H9 (cell line): Measurements from ENCODE around the gene EPC1. TPM values are rescaled to one million over a fixed set of nuclear protein-coding genes. Genes with fewer than 3 reads are reported as not detected.
"Not testable (repeated sequence)": the region's sequence is repeated elsewhere in the genome, so short reads cannot be mapped to it uniquely, and the experiment has no call there.

Experiments
- DNase-seq: peaks from one replicate; pipeline ENCODE4 v3.0.0-alpha.2; 2017
- H2AFZ ChIP-seq: one replicate; pipeline ENCODE4 v1.6.1; 2013; ENCODE audit warnings: mild to moderate bottlenecking, low read length, control low read depth, moderate library complexity
- H2AK5ac ChIP-seq: 2 replicates; pipeline ENCODE4 v1.6.1; 2013; ENCODE audit warnings: low read length, control low read depth, mixed read lengths; ENCODE audit not compliant: insufficient read length
- H2BK120ac ChIP-seq: one replicate; pipeline ENCODE4 v1.6.1; 2013; ENCODE audit warnings: low read depth, mild to moderate bottlenecking, low read length, control low read depth, inconsistent platforms; ENCODE audit not compliant: poor library complexity, severe bottlenecking
- H2BK12ac ChIP-seq: 2 replicates; pipeline ENCODE4 v1.6.1; 2013; ENCODE audit warnings: low read length, control low read depth, mixed read lengths, low read depth; ENCODE audit not compliant: insufficient read length
- H2BK15ac ChIP-seq: 2 replicates; pipeline ENCODE4 v1.6.1; 2013; ENCODE audit warnings: low read depth, low read length, control low read depth
- H2BK20ac ChIP-seq: one replicate; pipeline ENCODE4 v1.6.1; 2013; ENCODE audit warnings: low read depth, mild to moderate bottlenecking, low read length, control low read depth, inconsistent platforms; ENCODE audit not compliant: poor library complexity, severe bottlenecking
- H2BK5ac ChIP-seq: 2 replicates; pipeline ENCODE4 v1.6.1; 2013; ENCODE audit warnings: low read length, control low read depth, mixed read lengths; ENCODE audit not compliant: insufficient read length
- H3K14ac ChIP-seq: 2 replicates; pipeline ENCODE4 v1.6.1; 2013; ENCODE audit warnings: low read length, control low read depth; ENCODE audit not compliant: insufficient read depth
- H3K18ac ChIP-seq: 2 replicates; pipeline ENCODE4 v1.6.1; 2013; ENCODE audit warnings: low read depth, mild to moderate bottlenecking, mixed read lengths, low read length, control low read depth; ENCODE audit not compliant: insufficient read length
- H3K23ac ChIP-seq: 2 replicates; pipeline ENCODE4 v1.6.1; 2013; ENCODE audit warnings: low read length, control low read depth, mixed read lengths, low read depth; ENCODE audit not compliant: insufficient read length
- H3K23me2 ChIP-seq: 2 replicates; pipeline ENCODE4 v1.6.1; 2013; ENCODE audit warnings: low read depth, mild to moderate bottlenecking, mixed read lengths, low read length, control low read depth; ENCODE audit not compliant: insufficient read length, poor library complexity, severe bottlenecking
- H3K27ac ChIP-seq: 2 replicates; pipeline ENCODE4 v1.5.1; 2013; ENCODE audit warnings: low read length, control low read depth, mixed read lengths, low read depth; ENCODE audit not compliant: insufficient read length
- H3K27me3 ChIP-seq: 2 replicates; pipeline ENCODE4 v1.6.1; 2013; ENCODE audit warnings: low read length, control low read depth, inconsistent platforms; ENCODE audit not compliant: insufficient read depth
- H3K4ac ChIP-seq: 2 replicates; pipeline ENCODE4 v1.6.1; 2013; ENCODE audit warnings: low read depth, mild to moderate bottlenecking, control low read depth, inconsistent platforms, low read length, moderate library complexity
- H3K4me1 ChIP-seq: 2 replicates; pipeline ENCODE4 v1.6.1; 2013; ENCODE audit warnings: low read length, control low read depth, inconsistent platforms; ENCODE audit not compliant: insufficient read depth
- H3K4me2 ChIP-seq: 2 replicates; pipeline ENCODE4 v1.6.1; 2013; ENCODE audit warnings: low read length, control low read depth, mixed read lengths; ENCODE audit not compliant: insufficient read length, insufficient read depth
- H3K56ac ChIP-seq: 2 replicates; pipeline ENCODE4 v1.6.1; 2013; ENCODE audit warnings: low read depth, mild to moderate bottlenecking, mixed read lengths, low read length, control low read depth; ENCODE audit not compliant: insufficient read length
- H3K79me1 ChIP-seq: 2 replicates; pipeline ENCODE4 v1.6.1; 2013; ENCODE audit warnings: low read depth, mild to moderate bottlenecking, moderate library complexity, low read length, control low read depth, inconsistent platforms; ENCODE audit not compliant: insufficient read depth, poor library complexity, severe bottlenecking
- H3K79me2 ChIP-seq: 2 replicates; pipeline ENCODE4 v1.6.1; 2013; ENCODE audit warnings: low read length, control low read depth, inconsistent platforms; ENCODE audit not compliant: insufficient read depth
- H3K9ac ChIP-seq: 2 replicates; pipeline ENCODE4 v1.6.1; 2013; ENCODE audit warnings: low read length, control low read depth, mixed read lengths; ENCODE audit not compliant: insufficient read length; ENCODE audit errors: extremely low read depth
- H3K9me3 ChIP-seq: one replicate; pipeline ENCODE4 v1.6.1; 2013; ENCODE audit warnings: low read depth, low read length, inconsistent platforms; ENCODE audit not compliant: control insufficient read depth
- H3T11ph ChIP-seq: one replicate; pipeline ENCODE4 v1.6.1; 2013; ENCODE audit warnings: mild to moderate bottlenecking, low read length, control low read depth, inconsistent platforms
- H4K20me1 ChIP-seq: one replicate; pipeline ENCODE4 v1.6.1; 2013; ENCODE audit not compliant: control insufficient read depth, insufficient read length, insufficient read depth
- H4K5ac ChIP-seq: 2 replicates; pipeline ENCODE4 v1.6.1; 2013; ENCODE audit warnings: low read depth, mild to moderate bottlenecking, mixed read lengths, low read length, control low read depth; ENCODE audit not compliant: insufficient read length
- H4K8ac ChIP-seq: replicated peaks from 2 replicates; pipeline ENCODE4 v1.6.1; 2013; ENCODE audit warnings: low read length, control low read depth, mixed read lengths, low read depth; ENCODE audit not compliant: insufficient read length
- H4K91ac ChIP-seq: 2 replicates; pipeline ENCODE4 v1.6.1; 2013; ENCODE audit warnings: low read depth, mild to moderate bottlenecking, moderate library complexity, mixed read lengths, low read length, control low read depth; ENCODE audit not compliant: insufficient read length
- H3K27ac Mint-ChIP-seq, 3 experiments: 2 replicates in 2 of 3; 3 replicates in 1 of 3; pipeline ENCODE4 v1.8.0; 2020 to 2021; ENCODE audit warnings: mixed read lengths in 3 of 3, mild to moderate bottlenecking in 1 of 3, moderate library complexity in 1 of 3
- H3K27me3 Mint-ChIP-seq: 2 replicates; pipeline ENCODE4 v1.8.0; 2021; ENCODE audit warnings: low read depth, mild to moderate bottlenecking, moderate library complexity, mixed read lengths
- H3K36me3 Mint-ChIP-seq, 3 experiments: 2 replicates in 2 of 3; 3 replicates in 1 of 3; pipeline ENCODE4 v1.8.0; 2020 to 2021; ENCODE audit warnings: low read depth in 3 of 3, mixed read lengths in 3 of 3; ENCODE audit not compliant: insufficient read depth in 1 of 3
- H3K4me1 Mint-ChIP-seq, 2 experiments: 2 replicates each; pipeline ENCODE4 v1.8.0; 2020; ENCODE audit warnings: mixed read lengths in 2 of 2
- H3K4me3 Mint-ChIP-seq, 2 experiments: 2 replicates in 1 of 2; 3 replicates in 1 of 2; pipeline ENCODE4 v1.8.0; 2020 to 2021; ENCODE audit warnings: mild to moderate bottlenecking in 2 of 2, mixed read lengths in 2 of 2, moderate library complexity in 1 of 2
- H3K9me3 Mint-ChIP-seq, 2 experiments: 2 replicates in 1 of 2; 3 replicates in 1 of 2; pipeline ENCODE4 v1.8.0; 2020; ENCODE audit warnings: mild to moderate bottlenecking in 2 of 2, mixed read lengths in 2 of 2, moderate library complexity in 1 of 2
- CTCF ChIP-seq: fragments of 200-600 bp; sonication (generic); conservative IDR thresholded peaks from 3 replicates; pipeline ENCODE4 v1.8.0; 2021; ENCODE audit warnings: antibody characterized with exemption, mild to moderate bottlenecking
- WGBS: extraction: QIAGEN DNeasy Blood & Tissue Kit; methylation state at CpG from one replicate; pipeline ENCODE4 v1.1.7; 2013; ENCODE audit warnings: missing lambda C conversion rate, low lambda C conversion rate, mixed read lengths; ENCODE audit not compliant: insufficient read length; ENCODE audit errors: extremely low coverage; 5-methylcytosine and 5-hydroxymethylcytosine counted together
- total RNA-seq: library from RNA; stranded (reverse); gene quantifications from 2 replicates; pipeline ENCODE4 v1.2.1, GENCODE V29; 2021

Gene EPC1
- total RNA-seq, 1 experiment from 2014 or later, result 32.5 TPM

GRCh38 chr10:32357056-32357735 lies 10.2 kb upstream of the EPC1 start:
- H3K27me3 ChIP-seq, result no peaks in the 10 kb centered on the region
- TF ChIP-seq CTCF, result no peak
- H3K4me1 Mint-ChIP-seq, result peaks cover 19 to 21% of the 10 kb centered on the region in 2 experiments
- H3K14ac ChIP-seq, result no peak overlapping the region
- H2BK15ac ChIP-seq, result no peak overlapping the region
- H2BK12ac ChIP-seq, result no peak overlapping the region
- no peak overlapping the region for H2AK5ac ChIP-seq
- no peak overlapping the region for H3K9ac ChIP-seq
- no peak overlapping the region for H3K27ac Mint-ChIP-seq
- no peaks in the 10 kb centered on the region for H3K23me2 ChIP-seq
- no peak overlapping the region for H2BK120ac ChIP-seq
- H4K91ac ChIP-seq, result no peak overlapping the region
- no peak overlapping the region for H4K8ac ChIP-seq
- no peak overlapping the region for H2BK5ac ChIP-seq
- no peaks in the 10 kb centered on the region for H3K27me3 Mint-ChIP-seq
- no CpG with 5 or more reads among the region's 8 CpGs for WGBS
- no peak overlapping the region for H3T11ph ChIP-seq
- no peak overlapping the region for H3K4me2 ChIP-seq
- DNase-seq, result no peak
- H3K4me3 Mint-ChIP-seq, result no peak overlapping the region
- H3K9me3 Mint-ChIP-seq, result peaks cover 13 to 16% of the 10 kb centered on the region in 2 experiments; a peak in 3 of 5 replicates
- H3K79me2 ChIP-seq, result no peaks in the 10 kb centered on the region; the same call in 1 of the 2 replicates
- no peak overlapping the region for H3K4ac ChIP-seq
- no peaks in the 10 kb centered on the region; the same call in 1 of the 2 replicates for H3K4me1 ChIP-seq
- H4K20me1 ChIP-seq, result no peaks in the 10 kb centered on the region
- no peak overlapping the region for H3K18ac ChIP-seq
- peaks cover 14 to 26% (median 18%) of the 10 kb centered on the region in 3 experiments for H3K36me3 Mint-ChIP-seq
- H3K27ac ChIP-seq, result no peak overlapping the region
- H2AFZ ChIP-seq, result no peak overlapping the region
- no peaks in the 10 kb centered on the region for H3K9me3 ChIP-seq
- H2BK20ac ChIP-seq, result no peak overlapping the region
- peaks cover 3% of the 10 kb centered on the region for H3K79me1 ChIP-seq
- no peak overlapping the region for H3K56ac ChIP-seq
- no peak overlapping the region for H4K5ac ChIP-seq
- H3K23ac ChIP-seq, result no peak overlapping the region

DNA sequence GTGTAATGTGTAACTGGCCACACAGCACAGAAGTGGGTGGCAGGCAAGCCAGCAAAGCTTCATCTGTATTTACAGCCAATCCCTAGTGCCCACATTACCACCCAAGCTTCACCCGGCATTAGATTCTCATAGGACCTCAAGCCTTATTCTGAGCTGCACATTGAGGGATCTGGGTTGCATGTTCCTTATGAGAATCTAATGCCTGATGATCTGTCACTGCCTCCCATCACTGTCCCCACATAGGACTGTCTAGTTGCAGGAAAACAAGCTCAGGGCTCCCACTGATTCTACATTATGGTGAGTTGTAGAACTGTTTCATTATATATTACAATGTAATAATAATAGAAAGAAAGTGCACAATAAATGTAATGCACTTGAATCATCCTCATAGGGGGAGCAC lies 7.7 kb upstream of the EPC1 start:
- no CpG with 5 or more reads among the region's 1 CpG for WGBS
- H2AK5ac ChIP-seq, H3K9me3 ChIP-seq, H3K27ac Mint-ChIP-seq, H3K23ac ChIP-seq, H3K27ac ChIP-seq, H2BK20ac ChIP-seq, H2AFZ ChIP-seq, H4K5ac ChIP-seq, H2BK15ac ChIP-seq, H3K27me3 ChIP-seq, H3K4me3 Mint-ChIP-seq, H4K20me1 ChIP-seq, H2BK12ac ChIP-seq, H3K23me2 ChIP-seq, H3K79me2 ChIP-seq, H2BK120ac ChIP-seq, H3K56ac ChIP-seq, H2BK5ac ChIP-seq, H3T11ph ChIP-seq, H3K4me2 ChIP-seq, H3K14ac ChIP-seq, H3K27me3 Mint-ChIP-seq, H3K4ac ChIP-seq, H3K79me1 ChIP-seq, DNase-seq, H3K18ac ChIP-seq, H3K4me1 ChIP-seq, H3K9ac ChIP-seq, H4K8ac ChIP-seq, H4K91ac ChIP-seq: not testable (repeated sequence)
- Mint-ChIP-seq H3K36me3 (peaks cover 14 to 26% (median 16%) of the 10 kb centered on the region in 3 experiments), H3K9me3 (peaks cover 13 to 16% of the 10 kb centered on the region in 2 experiments; a peak in 3 of 5 replicates), H3K4me1 (peaks cover 5 to 15% of the 10 kb centered on the region in 2 experiments; a peak in 3 of 4 replicates)
